Renal cortical epithelial cell (primary cell): ENCODE data around the gene PEX5. TPM values are rescaled to one million over a fixed set of nuclear protein-coding genes. Genes with fewer than 3 reads are reported as not detected.
"Not testable (repeated sequence)": the region's sequence is repeated elsewhere in the genome, so short reads cannot be mapped to it uniquely, and the experiment has no call there.

Experiments
- DNase-seq: peaks from one replicate; pipeline ENCODE4 v3.0.0-alpha.2; 2011; ENCODE audit warnings: low read depth
- total RNA-seq: library from RNA; depleted of rRNA; stranded (reverse); fragments of >200 nt; gene quantifications from 2 replicates; pipeline ENCODE4 v1.2.3, GENCODE V29; 2014

PEX5 gene
- total RNA-seq, 1 donor from 2014 or later, result 36.5 TPM

DNA sequence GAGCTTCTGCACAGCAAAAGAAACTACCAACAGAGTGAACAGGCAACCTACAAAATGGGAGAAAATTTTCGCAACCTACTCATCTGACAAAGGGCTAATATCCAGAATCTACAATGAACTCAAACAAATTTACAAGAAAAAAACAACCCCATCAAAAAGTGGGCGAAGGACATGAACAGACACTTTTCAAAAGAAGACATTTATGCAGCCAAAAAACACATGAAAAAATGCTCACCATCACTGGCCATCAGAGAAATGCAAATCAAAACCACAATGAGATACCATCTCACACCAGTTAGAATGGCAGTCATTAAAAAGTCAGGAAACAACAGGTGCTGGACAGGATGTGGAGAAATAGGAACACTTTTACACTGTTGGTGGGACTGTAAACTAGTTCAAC, 24.3 kb downstream of the PEX5 start:
- not testable (repeated sequence) for DNase-seq

DNA sequence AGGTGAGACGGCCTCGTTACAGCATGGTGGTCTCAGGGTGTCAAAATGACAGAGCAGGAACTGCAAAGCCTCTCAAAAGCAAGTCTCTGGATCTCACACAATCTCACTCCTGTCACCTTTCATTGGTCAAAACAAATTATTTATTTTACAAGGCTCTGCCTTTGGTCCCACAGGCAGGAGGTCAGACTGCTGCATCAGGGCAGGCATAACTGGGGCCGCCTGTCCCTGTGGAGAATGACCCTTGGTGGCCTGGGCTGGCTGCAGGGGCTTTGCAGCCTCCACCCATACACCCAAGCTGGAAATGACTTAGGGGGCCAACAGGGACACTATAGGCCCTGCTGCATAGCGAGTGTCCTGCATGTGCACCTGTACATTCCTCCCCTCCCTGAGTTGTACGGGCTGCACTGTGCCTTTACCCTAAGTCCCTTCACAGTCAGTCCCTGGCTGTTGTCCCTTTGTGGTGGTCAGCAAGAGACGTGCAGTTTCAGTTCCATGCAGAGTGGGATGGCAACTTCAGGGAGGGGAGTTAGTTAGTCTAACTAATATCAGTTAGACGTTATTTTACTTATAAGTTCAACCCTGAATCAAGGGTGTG, 28.1 kb downstream of the PEX5 start:
- no peak for DNase-seq

DNA sequence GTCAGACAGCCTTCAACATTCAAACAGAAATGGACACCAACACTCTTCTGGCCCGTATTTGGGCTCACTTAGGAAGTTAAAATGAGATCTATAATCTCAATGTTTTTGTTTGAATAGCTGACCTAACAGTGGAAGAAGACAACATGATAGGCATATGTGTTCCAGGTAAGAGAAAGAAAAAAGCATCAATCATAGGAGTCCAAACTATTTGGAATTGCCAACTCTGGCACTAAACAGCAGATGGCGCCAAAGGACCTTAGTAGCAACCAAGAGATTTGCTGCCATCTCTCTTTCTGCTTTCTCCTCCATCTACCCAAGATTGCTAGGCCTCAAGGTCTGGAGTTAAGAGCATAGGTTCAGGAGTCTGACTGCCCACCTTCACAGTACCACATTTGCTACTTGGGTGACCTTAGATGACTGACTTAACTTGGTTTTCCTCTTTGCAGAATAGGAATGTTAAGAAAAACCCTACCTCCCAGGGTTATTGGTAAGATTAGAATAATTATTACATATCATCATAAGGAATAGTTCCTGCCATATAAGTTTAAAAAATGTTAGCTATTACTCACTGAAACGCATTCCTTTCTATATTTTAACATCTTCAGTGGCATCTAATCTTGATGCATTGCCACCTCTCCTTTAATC, 30.2 kb downstream of the PEX5 start:
- DNase-seq, result peak; percentile 65

DNA sequence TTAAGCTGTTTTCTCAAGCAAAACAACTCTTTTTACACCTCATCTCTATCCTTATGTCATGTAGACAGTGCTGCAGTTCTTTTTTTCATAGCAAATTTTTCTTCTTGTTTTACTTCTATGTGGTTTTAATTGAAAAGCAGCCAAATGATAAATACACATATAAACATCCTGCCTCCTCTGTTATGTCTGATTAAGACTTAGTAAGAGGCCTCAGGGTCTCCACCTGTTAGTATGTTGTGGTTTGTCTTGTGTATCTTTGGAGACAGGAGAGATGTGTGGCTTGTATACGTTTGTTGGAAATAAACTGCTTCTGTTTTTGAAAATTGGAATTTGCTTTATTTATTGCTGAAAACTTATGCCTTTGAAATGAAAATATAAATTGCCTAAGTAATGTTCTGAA, 32.0 kb downstream of the PEX5 start:
- DNase-seq, result no peak

DNA sequence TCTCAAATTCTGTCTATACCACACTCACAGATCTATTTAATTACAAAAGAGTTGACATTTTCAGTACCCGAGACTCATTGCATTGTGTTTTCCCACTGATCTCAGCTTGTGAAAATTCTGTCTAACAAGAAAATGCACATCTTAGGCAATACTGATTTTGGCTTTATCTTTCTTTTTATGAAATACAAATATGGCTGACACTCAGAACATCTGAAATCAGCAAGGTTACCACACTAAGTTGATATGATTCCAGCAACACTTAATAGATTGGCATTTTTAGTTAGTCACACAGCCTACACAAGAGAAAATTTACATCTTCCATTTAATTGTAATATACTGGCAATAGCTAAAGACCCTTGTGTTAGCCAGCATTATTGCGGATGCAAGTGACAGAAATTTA, 40.3 kb downstream of the PEX5 start:
- no peak for DNase-seq

DNA sequence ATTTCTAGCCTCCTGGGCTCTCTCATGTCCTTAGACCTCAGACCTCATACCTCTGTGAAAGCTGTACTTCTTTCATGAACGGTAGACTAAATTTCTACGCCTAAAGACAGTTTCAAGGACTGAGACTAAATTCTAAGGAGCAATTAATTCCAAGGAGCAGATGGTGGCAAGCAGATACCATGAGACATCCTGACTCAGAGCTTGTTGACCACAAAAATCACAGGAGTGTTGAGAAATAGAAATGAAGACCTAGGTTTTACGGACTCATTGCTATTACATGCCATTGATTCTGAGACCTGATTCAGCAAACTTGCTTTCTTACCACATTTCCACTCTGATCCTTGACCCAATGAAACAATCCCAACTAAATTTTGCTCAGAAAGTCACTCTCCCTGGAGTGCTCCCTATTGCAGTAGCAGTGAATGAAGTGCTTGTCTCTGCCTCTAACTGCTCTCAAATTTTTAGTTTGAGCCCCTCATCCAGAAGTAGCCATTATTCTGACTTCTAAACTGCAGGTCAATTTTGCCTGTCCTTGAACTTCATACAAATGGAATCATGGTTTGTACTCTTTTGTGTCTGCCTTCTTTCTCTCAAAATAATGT, 52.0 kb downstream of the PEX5 start:
- peak; percentile 54 for DNase-seq

DNA sequence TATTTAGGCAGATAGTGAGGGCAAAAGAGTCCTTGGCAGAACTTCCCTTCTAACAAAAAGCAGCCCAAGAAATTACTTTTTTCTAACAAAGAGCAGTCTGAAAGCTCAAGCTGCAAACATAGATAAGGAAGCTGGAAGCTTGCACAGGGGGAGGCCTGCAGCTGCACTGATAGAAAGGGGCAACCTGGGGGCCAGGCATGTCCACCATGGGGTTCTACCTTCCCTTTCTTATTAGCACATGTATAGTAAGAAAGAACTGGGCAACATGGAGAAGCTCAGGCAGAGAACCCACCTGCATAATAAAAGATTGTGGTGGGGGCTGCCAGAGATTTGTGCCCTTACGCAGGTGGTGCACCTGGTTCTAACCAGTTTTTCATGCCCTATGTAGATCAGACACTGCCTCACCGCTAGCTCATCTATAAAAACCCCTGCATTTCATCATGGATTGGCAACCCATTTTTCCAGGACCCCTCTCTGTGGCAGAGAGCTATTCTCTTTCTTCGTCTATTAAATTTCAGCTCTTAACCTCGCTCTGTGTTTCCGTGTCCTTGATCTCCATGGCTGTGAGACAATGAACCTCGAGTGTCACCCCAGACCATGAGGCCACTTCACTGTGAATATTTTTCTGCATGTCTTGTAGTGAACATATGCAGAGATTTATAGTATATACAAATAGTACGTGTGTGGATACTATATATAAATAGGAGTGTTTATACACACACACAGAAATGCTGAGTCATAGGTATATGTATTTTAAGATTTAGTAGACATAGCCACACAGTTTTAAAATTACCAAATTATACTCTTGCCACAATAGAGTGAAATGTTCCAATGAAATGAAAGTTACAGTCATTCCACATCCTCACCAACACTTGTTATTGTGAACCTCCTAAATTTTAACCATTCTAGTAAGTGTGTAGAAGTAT, 53.0 kb downstream of the PEX5 start:
- DNase-seq, result no peak

DNA sequence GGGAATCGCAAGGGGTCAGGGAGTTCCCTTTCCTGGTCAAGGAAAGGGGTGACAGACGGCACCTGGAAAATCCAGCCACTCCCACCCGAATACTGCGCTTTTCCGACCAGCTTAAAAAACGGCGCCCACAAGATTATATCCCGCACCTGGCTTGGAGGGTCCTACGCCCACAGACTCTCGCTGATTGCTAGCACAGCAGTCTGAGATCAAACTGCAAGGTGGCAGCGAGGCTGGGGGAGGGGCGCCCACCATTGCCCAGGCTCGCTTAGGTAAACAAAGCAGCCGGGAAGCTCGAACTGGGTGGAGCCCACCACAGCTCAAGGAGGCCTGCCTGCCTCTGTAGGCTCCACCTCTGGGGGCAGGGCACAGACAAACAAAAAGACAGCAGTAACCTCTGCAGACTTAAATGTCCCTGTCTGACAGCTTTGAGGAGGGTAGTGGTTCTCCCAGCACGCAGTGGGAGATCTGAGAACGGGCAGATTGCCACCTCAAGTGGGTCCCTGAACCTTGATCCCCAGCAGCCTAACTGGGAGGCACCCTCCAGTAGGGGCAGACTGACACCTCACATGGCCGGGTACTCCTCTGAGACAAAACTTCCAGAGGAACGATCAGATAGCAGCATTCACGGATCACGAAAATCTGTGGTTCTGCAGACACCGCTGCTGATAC, 62.0 kb downstream of the PEX5 start:
- DNase-seq, result not testable (repeated sequence)

DNA sequence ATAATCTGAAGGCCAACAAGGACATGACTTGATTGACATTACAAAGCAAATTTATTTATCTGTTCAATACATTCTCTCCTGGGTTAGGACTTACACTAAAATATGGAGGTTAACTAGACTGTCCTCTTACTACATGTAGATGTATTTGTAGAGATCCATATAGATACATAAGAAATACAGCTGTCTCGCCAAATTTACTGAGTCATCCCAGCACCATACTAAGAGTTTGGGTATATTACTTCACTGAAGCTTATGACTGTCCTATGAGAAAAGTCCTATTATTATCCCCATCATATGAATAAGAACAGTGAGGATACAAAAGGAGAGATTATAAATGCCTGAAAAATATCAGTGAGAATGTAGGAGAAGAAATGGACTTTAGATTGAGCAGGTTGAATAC, 69.6 kb downstream of the PEX5 start:
- no peak for DNase-seq

Other genes with a start within 250 kb of the PEX5 start
- gene RNU7-1, start 245.9 kb upstream of the PEX5 start, total RNA-seq, result not detected in 2 replicates
- 38.0 and 62.4 TPM in 2 replicates for gene C12orf57, start 245.7 kb upstream of the PEX5 start, total RNA-seq
- 14.8 and 18.4 TPM in 2 replicates for gene PTPN6, start 238.3 kb upstream of the PEX5 start, total RNA-seq
- gene PHB2, start 219.0 kb upstream of the PEX5 start, total RNA-seq, result 109 and 234 TPM in 2 replicates
- 37.8 and 61.0 TPM in 2 replicates for gene EMG1, start 218.8 kb upstream of the PEX5 start, total RNA-seq
- 9.7 and 26.5 TPM in 2 replicates for gene LPCAT3, start 171.2 kb upstream of the PEX5 start, total RNA-seq
- 5.2 and 72.6 TPM in 2 replicates for gene C1S, start 129.0 kb upstream of the PEX5 start, total RNA-seq
- 4.2 and 82.9 TPM in 2 replicates for gene C1R, start 97.2 kb upstream of the PEX5 start, total RNA-seq
- gene C1RL, start 80.5 kb upstream of the PEX5 start, total RNA-seq, result 31.4 and 68.7 TPM in 2 replicates
- 1.1 TPM in 1 of 2 replicates, not detected in the other for gene RBP5, start 60.8 kb upstream of the PEX5 start, total RNA-seq
- gene CLSTN3, start 59.3 kb upstream of the PEX5 start, total RNA-seq, result 34.6 and 106 TPM in 2 replicates
- not detected in 2 replicates for gene ACSM4, start 114.4 kb downstream of the PEX5 start, total RNA-seq